HG03354 (cell line): ENCODE data around the gene C1QA.

Experiments
- ATAC-seq: cut with Tn5 transposase; IDR thresholded peaks from one replicate; pipeline ENCODE4 v1.9.1; 2021; ENCODE audit warnings: mild to moderate bottlenecking; ENCODE audit not compliant: unreplicated experiment, poor library complexity, severe bottlenecking

Gene C1QA, protein sequence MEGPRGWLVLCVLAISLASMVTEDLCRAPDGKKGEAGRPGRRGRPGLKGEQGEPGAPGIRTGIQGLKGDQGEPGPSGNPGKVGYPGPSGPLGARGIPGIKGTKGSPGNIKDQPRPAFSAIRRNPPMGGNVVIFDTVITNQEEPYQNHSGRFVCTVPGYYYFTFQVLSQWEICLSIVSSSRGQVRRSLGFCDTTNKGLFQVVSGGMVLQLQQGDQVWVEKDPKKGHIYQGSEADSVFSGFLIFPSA

DNA sequence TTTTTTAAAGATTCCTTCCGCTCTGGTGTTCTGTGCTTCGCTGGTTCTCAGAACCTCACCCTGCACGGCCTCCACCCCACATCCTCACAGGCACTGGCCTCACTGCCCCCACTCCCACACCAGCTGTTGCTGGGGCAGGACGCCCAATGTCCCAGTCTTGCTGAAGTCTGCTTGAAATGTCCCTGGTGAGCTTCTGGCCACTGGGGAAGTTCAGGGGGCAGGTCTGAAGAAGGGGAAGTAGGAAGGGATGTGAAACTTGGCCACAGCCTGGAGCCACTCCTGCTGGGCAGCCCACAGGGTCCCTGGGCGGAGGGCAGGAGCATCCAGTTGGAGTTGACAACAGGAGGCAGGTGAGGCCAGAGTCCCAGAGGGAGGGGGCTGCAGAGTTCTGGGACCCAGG lies at the start of gene C1QA:
C1QA (plus strand) TSS at position 276 of the 400 bp plus-strand sequence. CDS start 989 bp downstream, outside the sequence.
- ATAC-seq, result no peak

DNA sequence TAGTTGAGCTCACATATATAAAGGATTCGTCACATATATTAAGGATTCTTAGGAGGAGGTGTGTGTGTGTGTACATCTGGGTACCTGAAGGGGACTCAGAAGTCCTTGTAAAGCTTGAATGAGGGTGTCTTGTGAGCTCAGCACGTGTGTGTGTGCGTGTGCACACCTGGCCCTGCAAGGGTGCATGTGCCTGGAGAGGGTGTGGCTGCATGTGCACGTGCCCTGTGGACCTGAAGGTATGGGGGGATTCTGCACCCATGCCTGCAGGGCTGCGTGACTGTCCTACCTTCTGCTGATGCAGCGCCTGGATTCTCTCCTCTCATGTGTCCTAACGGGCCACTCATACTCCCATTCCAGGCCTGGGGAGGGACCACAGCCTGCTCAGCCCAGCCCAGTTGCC lies 49.2 kb upstream of the C1QA start:
- no peak for ATAC-seq

DNA sequence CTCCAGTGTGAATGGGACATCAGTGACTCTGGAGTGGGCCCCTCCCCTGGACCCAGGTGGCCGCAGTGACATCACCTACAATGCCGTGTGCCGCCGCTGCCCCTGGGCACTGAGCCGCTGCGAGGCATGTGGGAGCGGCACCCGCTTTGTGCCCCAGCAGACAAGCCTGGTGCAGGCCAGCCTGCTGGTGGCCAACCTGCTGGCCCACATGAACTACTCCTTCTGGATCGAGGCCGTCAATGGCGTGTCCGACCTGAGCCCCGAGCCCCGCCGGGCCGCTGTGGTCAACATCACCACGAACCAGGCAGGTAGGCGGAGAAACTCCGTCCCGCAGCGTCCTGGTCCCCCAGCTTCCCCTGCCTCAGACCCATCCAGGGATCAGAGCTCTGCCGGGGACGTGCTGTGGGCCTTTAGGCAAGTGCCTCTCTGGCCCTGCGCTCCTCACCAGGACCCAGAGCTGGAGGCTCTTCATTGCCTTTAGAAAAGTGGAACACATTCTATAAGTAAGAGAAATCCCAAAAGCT lies 47.5 kb upstream of the C1QA start:
- no peak for ATAC-seq

DNA sequence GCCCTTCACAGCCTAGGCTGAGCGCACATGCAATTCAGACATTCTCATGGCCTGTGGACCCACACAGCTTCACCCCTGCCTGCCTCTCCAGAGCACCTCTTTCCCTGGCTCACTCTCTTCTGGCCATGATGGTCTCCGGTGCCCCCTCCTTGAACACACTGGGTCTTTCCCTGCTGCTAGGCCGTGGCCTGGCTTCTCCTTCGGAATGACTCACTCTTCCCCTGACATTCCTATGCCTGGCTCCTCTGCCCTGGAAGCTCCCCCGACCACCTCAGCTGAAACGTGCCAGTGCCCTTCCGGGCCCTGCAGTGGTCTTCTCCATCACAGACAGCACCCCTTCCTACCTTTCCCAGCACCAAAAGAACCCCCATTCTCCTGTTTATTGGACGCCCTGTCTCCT lies 44.9 kb upstream of the C1QA start:
- ATAC-seq, result no peak

DNA sequence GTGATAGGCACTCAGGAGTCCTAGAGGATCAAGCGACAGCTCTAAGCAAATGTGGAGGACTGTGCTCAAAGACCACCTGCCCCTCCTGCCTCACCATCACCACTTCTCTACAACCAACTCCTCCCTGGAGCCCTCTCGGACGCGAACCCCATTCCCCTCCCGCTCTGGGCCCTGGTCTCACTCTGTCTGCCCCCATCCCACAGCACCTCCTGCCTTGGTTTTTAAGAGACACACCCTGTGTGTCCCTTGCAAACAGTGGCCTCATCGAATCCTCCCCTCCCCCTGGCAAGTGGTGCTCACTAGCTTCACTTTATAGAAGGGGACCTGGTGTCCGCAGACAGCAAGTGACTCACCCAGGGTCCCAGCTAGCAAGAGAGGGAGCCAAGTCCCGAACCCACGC lies 44.4 kb upstream of the C1QA start:
- no peak for ATAC-seq

DNA sequence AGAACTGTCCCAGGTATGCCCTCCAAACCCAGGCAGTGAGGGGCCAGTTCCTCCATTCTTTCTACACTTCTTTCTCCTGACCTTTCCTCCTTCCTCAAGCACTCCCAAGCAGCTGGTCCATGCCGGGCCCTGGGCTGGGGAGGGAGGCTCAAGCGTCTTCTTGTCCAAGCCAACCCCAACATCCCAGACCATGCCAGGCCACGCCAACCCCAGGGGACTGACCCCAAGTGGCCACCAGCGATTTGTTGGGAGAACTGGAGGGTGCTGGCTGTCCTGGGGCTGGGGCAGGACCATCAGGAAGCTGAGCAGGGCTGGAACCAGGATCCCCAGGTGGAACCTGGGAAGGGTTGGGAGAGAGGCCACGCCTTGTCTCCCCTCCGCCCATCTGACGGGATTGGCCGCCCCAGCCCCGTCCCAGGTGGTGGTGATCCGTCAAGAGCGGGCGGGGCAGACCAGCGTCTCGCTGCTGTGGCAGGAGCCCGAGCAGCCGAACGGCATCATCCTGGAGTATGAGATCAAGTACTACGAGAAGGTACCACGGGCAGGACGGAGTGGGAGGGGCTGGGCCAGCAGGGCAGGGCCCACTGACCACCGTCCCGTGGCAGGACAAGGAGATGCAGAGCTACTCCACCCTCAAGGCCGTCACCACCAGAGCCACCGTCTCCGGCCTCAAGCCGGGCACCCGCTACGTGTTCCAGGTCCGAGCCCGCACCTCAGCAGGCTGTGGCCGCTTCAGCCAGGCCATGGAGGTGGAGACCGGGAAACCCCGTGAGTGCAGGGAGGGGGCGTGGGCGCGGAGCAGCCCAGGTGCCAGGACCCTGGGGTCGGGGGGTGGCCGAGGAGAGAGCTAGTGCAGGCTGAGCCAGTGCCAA lies 43.3 kb upstream of the C1QA start:
- no peak for ATAC-seq

DNA sequence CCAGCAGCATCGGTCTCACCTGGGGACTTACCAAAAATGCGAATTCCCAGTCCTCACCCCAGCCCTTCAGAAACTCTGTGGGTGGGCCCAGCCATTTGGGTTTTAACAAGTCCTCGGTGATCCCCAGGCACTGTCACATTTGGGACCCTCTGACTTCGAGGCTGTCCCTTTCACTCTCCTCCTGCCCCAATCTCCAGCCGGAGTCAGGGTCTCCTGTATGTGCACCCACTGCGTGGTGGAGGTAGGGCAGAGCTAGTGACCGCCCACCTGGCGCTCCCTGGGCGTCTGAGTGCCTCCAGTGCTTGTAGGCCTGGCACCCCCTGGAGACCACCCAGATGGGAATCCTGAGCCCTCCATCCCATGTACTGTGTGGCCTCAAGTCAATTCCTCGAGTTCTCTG lies 42.0 kb upstream of the C1QA start:
- ATAC-seq, result no peak

DNA sequence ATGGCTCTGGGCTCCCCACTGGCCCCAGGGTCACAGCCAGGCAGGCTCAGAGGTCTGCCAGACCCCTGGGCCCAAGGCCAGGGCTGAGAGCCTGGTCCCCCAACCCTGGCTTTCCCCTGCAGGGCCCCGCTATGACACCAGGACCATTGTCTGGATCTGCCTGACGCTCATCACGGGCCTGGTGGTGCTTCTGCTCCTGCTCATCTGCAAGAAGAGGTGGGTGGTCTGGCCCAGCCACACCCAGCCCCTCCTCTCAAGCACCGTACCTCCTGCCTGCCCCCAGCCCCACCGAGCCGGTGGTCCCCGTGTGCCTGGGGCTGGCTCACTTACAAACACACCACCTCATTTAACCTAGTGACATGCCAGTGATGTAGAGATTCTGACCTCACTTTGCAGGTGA lies 41.3 kb upstream of the C1QA start:
- ATAC-seq, result no peak

DNA sequence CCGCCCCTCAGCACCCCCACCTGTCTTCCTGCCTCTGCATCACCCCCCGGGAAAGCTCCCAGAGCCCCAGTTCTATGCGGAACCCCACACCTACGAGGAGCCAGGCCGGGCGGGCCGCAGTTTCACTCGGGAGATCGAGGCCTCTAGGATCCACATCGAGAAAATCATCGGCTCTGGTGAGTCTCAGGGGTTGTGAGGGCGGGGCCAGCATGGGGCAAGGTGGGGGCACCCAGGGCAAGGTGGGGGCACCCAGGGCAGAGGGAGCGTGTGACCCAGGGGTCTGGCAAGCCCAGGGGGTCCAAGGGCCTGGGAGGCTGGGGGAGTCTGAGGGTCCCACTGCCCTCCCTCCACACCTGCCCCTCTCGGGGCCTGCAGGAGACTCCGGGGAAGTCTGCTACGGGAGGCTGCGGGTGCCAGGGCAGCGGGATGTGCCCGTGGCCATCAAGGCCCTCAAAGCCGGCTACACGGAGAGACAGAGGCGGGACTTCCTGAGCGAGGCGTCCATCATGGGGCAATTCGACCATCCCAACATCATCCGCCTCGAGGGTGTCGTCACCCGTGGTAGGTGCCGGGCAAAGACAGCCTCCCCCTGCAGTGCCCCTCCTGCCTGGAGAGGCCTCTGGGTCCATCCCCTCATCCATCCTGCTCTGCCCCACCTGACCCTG lies 39.0 kb upstream of the C1QA start:
- ATAC-seq, result no peak

DNA sequence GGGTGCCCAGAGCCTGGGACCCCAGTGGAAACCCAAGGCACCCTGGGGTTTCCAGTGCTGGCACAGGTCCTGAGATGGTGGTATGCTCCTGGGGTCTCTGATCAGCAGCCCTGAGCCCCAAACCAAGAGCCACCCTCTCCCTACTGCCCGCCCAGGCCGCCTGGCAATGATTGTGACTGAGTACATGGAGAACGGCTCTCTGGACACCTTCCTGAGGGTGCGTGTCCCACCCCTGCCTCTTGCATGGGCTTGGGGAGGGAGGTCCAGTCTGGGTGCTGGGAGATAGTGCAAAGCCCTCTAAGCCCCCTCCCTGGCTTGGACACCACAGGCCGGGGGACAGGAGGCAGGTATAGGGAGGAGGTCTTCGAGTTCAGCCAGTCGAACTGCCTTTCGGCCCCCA lies 38.4 kb upstream of the C1QA start:
- no peak for ATAC-seq

DNA sequence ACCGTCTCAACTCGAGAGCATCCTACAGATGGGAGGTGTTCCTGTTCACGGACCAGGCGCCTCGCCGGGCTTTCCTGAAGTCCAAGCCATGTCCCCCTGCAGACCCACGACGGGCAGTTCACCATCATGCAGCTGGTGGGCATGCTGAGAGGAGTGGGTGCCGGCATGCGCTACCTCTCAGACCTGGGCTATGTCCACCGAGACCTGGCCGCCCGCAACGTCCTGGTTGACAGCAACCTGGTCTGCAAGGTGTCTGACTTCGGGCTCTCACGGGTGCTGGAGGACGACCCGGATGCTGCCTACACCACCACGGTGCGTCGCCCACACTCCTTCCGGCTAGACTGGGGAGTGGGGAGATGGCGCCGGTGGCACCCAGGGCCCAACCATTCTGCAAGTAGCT lies 37.7 kb upstream of the C1QA start:
- no peak for ATAC-seq

DNA sequence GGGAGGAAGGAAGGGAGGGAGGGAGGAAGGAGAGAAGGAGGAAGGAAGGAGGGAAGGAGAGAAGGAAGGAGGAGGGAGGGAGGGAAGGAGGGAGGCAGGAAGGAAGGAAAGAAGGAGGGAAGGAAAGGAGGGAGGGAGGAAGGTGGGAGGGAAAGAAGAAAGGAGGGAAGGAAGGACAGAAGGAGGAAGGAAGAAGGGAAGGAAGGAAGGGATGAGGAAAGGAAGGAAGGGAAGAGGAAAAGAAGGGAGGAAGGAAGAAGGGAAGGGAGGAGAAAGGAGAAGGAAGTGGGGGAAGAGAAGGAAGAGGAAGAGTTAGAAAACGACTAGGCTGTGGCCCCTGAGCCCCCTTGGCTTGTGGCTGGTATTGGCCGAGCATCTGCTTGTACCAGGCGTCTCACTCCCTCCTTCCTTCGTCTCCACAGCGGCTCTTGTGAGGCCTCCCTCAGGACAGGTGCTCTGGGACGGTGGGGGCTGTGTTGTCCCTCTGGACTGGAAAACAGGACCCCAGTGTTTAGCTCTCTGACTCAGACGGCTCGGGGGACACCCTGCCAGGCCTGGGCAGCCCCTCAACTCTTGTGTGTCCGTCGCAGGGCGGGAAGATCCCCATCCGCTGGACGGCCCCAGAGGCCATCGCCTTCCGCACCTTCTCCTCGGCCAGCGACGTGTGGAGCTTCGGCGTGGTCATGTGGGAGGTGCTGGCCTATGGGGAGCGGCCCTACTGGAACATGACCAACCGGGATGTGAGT lies 36.2 kb upstream of the C1QA start:
- ATAC-seq, result no peak

DNA sequence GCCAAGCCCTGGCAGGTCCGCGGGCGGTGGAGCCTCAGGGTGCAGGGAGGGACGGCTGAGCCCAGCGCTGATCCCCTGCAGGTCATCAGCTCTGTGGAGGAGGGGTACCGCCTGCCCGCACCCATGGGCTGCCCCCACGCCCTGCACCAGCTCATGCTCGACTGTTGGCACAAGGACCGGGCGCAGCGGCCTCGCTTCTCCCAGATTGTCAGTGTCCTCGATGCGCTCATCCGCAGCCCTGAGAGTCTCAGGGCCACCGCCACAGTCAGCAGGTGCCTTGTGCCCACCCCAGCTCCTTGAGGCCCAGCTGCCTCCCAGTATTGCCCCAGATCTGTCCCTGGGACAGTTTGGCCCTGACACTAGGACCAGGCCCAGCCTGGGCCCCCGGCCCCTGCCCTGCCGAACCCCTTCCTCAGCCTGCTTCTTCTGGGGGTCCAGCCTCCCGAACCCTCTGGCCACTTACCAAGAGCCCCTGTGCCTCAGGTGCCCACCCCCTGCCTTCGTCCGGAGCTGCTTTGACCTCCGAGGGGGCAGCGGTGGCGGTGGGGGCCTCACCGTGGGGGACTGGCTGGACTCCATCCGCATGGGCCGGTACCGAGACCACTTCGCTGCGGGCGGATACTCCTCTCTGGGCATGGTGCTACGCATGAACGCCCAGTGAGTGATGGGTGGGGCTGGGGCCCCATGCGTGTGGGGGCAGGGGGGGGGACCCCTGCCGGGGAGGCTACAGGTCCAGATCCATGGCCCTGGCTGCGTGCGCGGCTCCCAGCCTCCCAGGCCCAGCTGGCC lies 35.4 kb upstream of the C1QA start:
- no peak for ATAC-seq

DNA sequence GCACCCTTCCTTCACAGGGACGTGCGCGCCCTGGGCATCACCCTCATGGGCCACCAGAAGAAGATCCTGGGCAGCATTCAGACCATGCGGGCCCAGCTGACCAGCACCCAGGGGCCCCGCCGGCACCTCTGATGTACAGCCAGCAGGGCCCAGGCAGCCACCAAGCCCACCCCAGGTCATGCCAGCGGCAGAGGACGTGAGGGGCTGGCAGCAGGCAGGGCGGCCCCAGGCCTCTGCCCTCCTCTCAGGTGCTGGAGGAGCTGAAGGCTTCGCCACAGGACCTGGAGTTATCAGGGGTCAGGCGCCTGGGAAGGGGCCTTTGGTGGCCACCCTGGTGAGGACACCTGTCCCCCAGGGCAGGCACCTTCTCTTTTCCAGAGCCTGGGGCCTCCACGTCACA lies 34.8 kb upstream of the C1QA start:
- no peak for ATAC-seq

DNA sequence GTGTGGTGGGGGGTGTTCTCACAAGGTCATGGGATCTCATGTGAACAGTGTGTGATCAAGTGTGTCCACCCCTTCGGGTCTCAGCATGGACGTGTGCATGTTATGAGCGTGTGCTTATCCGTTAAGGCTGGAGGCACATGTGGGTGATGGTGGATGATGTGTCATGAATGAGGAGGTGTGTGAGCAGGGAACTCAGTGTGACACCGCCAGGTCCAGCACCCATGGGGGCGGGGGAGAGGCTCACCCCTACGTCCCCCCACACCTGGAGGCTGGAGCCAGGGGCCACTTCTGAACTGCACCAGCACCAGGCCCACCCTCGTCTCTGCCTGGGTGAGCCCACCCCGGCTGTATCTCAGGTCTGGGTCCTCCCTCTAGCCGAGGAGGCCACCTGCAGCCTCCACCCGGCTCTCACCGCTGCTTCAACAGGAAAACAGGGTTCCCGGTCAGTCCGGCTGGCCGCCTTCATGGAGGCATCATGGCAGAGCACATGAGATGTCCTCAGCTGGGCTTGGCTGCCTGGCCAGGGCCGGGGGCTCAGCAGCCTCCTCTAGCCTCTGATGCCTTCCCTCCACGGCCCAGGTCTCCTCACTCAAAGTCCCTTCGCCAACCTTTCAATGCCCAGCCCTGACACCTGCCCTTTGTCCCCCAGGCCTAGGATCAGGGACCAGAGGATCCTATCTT lies 34.2 kb upstream of the C1QA start:
- ATAC-seq, result no peak

DNA sequence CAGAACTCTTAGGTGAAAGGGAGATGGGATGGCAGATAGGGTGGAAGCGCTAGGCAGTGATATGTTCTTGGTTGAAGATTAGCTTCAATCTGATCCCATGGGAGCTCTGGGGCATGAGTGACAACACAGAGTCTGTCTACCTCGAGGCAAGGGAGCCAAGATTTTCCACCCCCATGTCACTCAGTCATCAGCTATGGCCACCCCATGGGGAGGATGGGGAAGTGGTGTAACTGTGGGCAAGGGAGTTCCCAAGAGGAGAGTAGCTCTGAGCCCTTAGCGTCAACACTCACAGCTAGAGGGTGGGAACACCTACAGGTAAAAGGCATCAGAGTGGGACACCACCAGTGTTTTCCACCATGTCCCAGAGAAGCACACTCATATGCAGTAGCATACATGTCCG lies 30.3 kb upstream of the C1QA start:
- ATAC-seq, result no peak

DNA sequence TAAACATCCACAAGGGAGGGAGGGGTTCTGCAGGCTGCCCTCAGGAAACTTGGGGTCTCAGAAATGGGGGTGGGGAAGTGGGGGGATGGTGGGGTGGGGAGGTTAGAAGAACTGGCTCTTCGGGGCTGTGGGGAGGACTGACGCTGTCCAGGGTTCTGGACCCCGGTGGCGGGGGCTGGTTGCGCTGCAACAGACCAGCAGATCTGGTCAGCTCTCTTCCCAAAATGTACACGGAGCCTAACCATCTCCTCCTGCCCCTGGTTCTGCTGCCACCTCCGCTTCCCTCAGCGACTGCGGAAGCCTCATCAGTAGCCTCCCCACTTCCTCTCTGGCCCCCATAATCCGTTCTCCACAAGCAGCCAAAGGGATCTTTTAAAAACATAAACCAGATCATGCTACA lies 29.3 kb upstream of the C1QA start:
- no peak for ATAC-seq

DNA sequence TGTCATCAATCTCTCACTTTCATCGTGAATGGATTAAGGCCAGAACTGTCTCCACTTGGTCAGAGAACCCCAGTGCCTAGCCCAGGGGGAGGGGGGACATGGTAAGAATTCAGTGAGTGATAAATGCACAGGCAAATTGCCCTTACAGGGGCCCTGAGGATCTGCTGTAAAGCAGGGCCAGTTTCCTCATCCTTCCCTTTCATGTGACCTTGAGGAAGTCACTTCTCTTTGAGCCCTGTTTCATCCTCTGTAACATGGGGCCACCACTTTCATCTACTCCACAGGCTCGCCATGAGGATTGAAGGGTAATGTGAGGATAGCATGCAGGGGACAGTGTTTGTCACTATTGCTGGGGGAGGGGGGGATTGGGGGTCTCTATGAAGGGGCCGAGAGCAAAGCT lies 28.1 kb upstream of the C1QA start:
- ATAC-seq, result no peak

DNA sequence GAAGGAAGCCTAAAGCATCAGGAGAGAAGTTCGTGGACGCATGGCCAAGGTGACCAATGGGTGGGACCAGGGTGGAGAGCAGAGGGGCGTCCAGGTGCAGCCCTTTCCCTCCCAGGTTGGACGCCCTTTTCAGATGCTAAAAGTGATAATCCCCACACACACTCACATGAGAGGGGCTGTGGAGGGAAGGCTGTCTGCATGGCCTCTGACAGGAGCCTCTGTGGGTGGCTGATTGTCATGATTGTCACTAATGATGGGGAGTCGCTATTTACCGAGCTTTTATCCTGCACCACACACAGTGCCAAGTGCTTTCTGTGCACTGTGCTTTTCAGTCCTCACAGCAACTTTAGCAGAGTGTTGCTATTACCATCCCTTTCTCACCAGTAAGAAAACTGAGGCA lies 27.1 kb upstream of the C1QA start:
- no peak for ATAC-seq
